HepG2 (cell line): ENCODE results near the gene SFT2D1. TPM values are rescaled to one million over a fixed set of nuclear protein-coding genes. Genes with fewer than 3 reads are reported as not detected.
"Not testable (repeated sequence)": the region's sequence is repeated elsewhere in the genome, so short reads cannot be mapped to it uniquely, and the experiment has no call there.

ENCODE experiments used
- ARID5B ChIP-seq: IDR thresholded peaks from 2 replicates; pipeline ENCODE4 v1.4.0; 2020; ENCODE audit warnings: mild to moderate bottlenecking, missing genetic modification reagents
- ATF4 ChIP-seq, 2 experiments: fragments of 450-650 bp in 1 of 2; sonication (generic) in 1 of 2; formaldehyde crosslinking; IDR thresholded peaks; 2 replicates each; pipeline versions ENCODE4 v1.5.0 to v1.8.0; 2020 to 2022; ENCODE audit warnings: mild to moderate bottlenecking in 1 of 2, missing genetic modification reagents in 1 of 2
- CREM ChIP-seq, 2 experiments: sonication (generic) in 1 of 2; formaldehyde crosslinking in 1 of 2; IDR thresholded peaks; 2 replicates each; pipeline versions ENCODE4 v1.4.0 to v1.6.1; 2016 to 2020; ENCODE audit warnings: antibody characterized with exemption in 1 of 2, mild to moderate bottlenecking in 1 of 2, missing genetic modification reagents in 1 of 2
- ETV6 ChIP-seq: sonication (generic); formaldehyde crosslinking; conservative IDR thresholded peaks from 2 replicates; pipeline ENCODE4 v1.4.0; 2020; ENCODE audit warnings: missing genetic modification reagents
- HMG20A ChIP-seq: IDR thresholded peaks from 2 replicates; pipeline ENCODE4 v1.6.1; 2016; ENCODE audit warnings: borderline replicate concordance
- NAIF1 ChIP-seq: sonication (generic); formaldehyde crosslinking; IDR thresholded peaks from 2 replicates; pipeline ENCODE4 v1.5.0; 2020; ENCODE audit warnings: mild to moderate bottlenecking, missing genetic modification reagents, borderline replicate concordance
- NFYC ChIP-seq: IDR thresholded peaks from 2 replicates; pipeline ENCODE4 v1.6.1; 2016; ENCODE audit warnings: missing genetic modification reagents, missing compliant biosample characterization
- POLR2AphosphoS5 ChIP-seq: IDR thresholded peaks from 2 replicates; pipeline ENCODE4 v1.6.1; 2012; ENCODE audit warnings: low read depth, low read length
- RBM22 ChIP-seq: fragments of 200-400 bp; formaldehyde crosslinking; optimal IDR thresholded peaks from 2 replicates; pipeline ENCODE3; 2017; ENCODE audit warnings: mild to moderate bottlenecking, low read length, moderate library complexity
- SALL1 ChIP-seq: sonication (generic); formaldehyde crosslinking; IDR thresholded peaks from 2 replicates; pipeline ENCODE4 v1.8.0; 2022; ENCODE audit warnings: mild to moderate bottlenecking, missing genetic modification reagents
- TARDBP ChIP-seq: sonication (generic); formaldehyde crosslinking; IDR thresholded peaks from 2 replicates; pipeline ENCODE4 v1.8.0; 2022; ENCODE audit warnings: mild to moderate bottlenecking, missing genetic modification reagents
- TEAD3 ChIP-seq: optimal IDR thresholded peaks from 2 replicates; pipeline ENCODE3; 2016; ENCODE audit warnings: borderline replicate concordance
- ZMYM2 ChIP-seq: sonication (generic); formaldehyde crosslinking; IDR thresholded peaks from 2 replicates; pipeline ENCODE4 v1.8.0; 2022; ENCODE audit warnings: mild to moderate bottlenecking, missing genetic modification reagents
- ZMYM3 ChIP-seq: sonication (generic); formaldehyde crosslinking; IDR thresholded peaks from 2 replicates; pipeline ENCODE4 v1.5.1; 2020; ENCODE audit warnings: mild to moderate bottlenecking, missing genetic modification reagents
- ZNF703 ChIP-seq: sonication (generic); formaldehyde crosslinking; IDR thresholded peaks from 2 replicates; pipeline ENCODE4 v1.5.1; 2020; ENCODE audit warnings: missing genetic modification reagents, mild to moderate bottlenecking, moderate library complexity, borderline replicate concordance
- ZNF747 ChIP-seq: sonication (generic); formaldehyde crosslinking; IDR thresholded peaks from 2 replicates; pipeline ENCODE4 v1.8.1; 2023; ENCODE audit warnings: missing genetic modification reagents, mild to moderate bottlenecking, borderline replicate concordance
- ZNF772 ChIP-seq: sonication (generic); formaldehyde crosslinking; IDR thresholded peaks from 2 replicates; pipeline ENCODE4 v1.5.0; 2020; ENCODE audit warnings: mild to moderate bottlenecking, missing genetic modification reagents
- ZNF792 ChIP-seq: IDR thresholded peaks from 2 replicates; pipeline ENCODE4 v1.6.1; 2016
- ZNF816 ChIP-seq: sonication (generic); formaldehyde crosslinking; IDR thresholded peaks from 2 replicates; pipeline ENCODE4 v1.8.0; 2022; ENCODE audit warnings: missing genetic modification reagents, mild to moderate bottlenecking, borderline replicate concordance
- polyA plus RNA-seq, 8 experiments: library from polyadenylated mRNA; depleted of rRNA in 3 of 8; stranded (reverse) in 7 of 8; unstranded in 1 of 8; fragments of >200 nt; fragmentation: Illumina TruSeq in 4 of 8; extraction: Trizol in 4 of 8; gene quantifications; 2 replicates each; pipeline versions ENCODE4 v1.2.1 to v1.2.3, GENCODE V29; 2011 to 2016; ENCODE audit warnings: low read depth in 4 of 8, missing spikeins in 1 of 8, mixed read lengths in 1 of 8; ENCODE audit not compliant: insufficient read depth in 1 of 8
- total RNA-seq, 5 experiments: library from RNA; depleted of rRNA; stranded (reverse); fragments of >200 nt; fragmentation: Illumina TruSeq; extraction: Trizol; gene quantifications; 2 replicates each; pipeline ENCODE4 v1.2.3, GENCODE V29; 2016; ENCODE audit warnings: low read depth in 1 of 5
- TF ChIP-seq, protein P1 (sequence below): sonication (generic); formaldehyde crosslinking; conservative IDR thresholded peaks from 2 replicates; pipeline ENCODE4 v1.4.0; 2020; ENCODE audit warnings: missing genetic modification reagents

SFT2D1 gene
- total and polyA plus RNA-seq, 2 of the 13 experiments (the other 11 are each of a cell fraction or from before 2014, with no cell fraction given) = 115 to 147 TPM

GRCh38 chr6:166383802-166384363 lies 41.5 kb upstream of the SFT2D1 start (continued):
- TF ChIP-seq, protein P1, sequence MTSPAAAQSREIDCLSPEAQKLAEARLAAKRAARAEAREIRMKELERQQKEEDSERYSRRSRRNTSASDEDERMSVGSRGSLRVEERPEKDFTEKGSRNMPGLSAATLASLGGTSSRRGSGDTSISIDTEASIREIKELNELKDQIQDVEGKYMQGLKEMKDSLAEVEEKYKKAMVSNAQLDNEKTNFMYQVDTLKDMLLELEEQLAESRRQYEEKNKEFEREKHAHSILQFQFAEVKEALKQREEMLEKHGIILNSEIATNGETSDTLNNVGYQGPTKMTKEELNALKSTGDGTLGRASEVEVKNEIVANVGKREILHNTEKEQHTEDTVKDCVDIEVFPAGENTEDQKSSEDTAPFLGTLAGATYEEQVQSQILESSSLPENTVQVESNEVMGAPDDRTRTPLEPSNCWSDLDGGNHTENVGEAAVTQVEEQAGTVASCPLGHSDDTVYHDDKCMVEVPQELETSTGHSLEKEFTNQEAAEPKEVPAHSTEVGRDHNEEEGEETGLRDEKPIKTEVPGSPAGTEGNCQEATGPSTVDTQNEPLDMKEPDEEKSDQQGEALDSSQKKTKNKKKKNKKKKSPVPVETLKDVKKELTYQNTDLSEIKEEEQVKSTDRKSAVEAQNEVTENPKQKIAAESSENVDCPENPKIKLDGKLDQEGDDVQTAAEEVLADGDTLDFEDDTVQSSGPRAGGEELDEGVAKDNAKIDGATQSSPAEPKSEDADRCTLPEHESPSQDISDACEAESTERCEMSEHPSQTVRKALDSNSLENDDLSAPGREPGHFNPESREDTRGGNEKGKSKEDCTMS (CRISPR knock-in tag) = 0 out of 2 replicates have a peak, but pooled peaks have one; percentile 7
- TF ChIP-seq NAIF1 (peak; percentile 74; the same call in 1 of the 2 replicates), ZMYM3 (CRISPR knock-in tag) (peak; percentile 92), ARID5B (CRISPR knock-in tag) (peak; percentile 34), NFYC (CRISPR knock-in tag) (0 out of 2 replicates have a peak, but pooled peaks have one; percentile 2), HMG20A (0 out of 2 replicates have a peak, but pooled peaks have one; percentile 27), SALL1 (CRISPR knock-in tag) (peak; percentile 53; the same call in 1 of the 2 replicates), ZMYM2 (CRISPR knock-in tag) (peak; percentile 78), ZNF816 (0 out of 2 replicates have a peak, but pooled peaks have one; percentile 1), POLR2AphosphoS5 (0 out of 2 replicates have a peak, but pooled peaks have one; percentile 26), RBM22 (peak; percentile 1), ZNF703 (CRISPR knock-in tag) (0 out of 2 replicates have a peak, but pooled peaks have one; percentile 11), ZNF772 (CRISPR knock-in tag) (0 out of 2 replicates have a peak, but pooled peaks have one; percentile 16), TEAD3 (CRISPR knock-in tag) (peak; percentile 87), TARDBP (CRISPR knock-in tag) (peak; percentile 38), ATF4 (CRISPR knock-in tag; IDR thresholded peaks at IDR 0.05) (0 out of 4 replicates have a peak, but pooled peaks of 1 of the 2 experiments have one; percentile 37), CREM (IDR thresholded peaks at IDR 0.05) (peak; percentile 26; the same call in 1 of the 2 replicates), ZNF747 (CRISPR knock-in tag) (peak; percentile 28; the same call in 1 of the 2 replicates), ZNF792 (CRISPR knock-in tag) (peak; percentile 39), ETV6 (CRISPR knock-in tag) (0 out of 2 replicates have a peak, but pooled peaks have one; percentile 16)
- not testable (repeated sequence) for TF ChIP-seq CREM (CRISPR knock-in tag; IDR thresholded peaks at IDR 0.05)
